SKM-1 (cell line): Measurements from ENCODE around the gene CYB561D1.
A peak's percentile ranks its signal among the peaks of the same experiment; 100 is the strongest.

ENCODE experiments used
- DNase-seq: peaks from one replicate; lab custom pipeline; 2025; ENCODE audit not compliant: unreplicated experiment; lab: John Stamatoyannopoulos, UW

The CYB561D1 gene

DNA sequence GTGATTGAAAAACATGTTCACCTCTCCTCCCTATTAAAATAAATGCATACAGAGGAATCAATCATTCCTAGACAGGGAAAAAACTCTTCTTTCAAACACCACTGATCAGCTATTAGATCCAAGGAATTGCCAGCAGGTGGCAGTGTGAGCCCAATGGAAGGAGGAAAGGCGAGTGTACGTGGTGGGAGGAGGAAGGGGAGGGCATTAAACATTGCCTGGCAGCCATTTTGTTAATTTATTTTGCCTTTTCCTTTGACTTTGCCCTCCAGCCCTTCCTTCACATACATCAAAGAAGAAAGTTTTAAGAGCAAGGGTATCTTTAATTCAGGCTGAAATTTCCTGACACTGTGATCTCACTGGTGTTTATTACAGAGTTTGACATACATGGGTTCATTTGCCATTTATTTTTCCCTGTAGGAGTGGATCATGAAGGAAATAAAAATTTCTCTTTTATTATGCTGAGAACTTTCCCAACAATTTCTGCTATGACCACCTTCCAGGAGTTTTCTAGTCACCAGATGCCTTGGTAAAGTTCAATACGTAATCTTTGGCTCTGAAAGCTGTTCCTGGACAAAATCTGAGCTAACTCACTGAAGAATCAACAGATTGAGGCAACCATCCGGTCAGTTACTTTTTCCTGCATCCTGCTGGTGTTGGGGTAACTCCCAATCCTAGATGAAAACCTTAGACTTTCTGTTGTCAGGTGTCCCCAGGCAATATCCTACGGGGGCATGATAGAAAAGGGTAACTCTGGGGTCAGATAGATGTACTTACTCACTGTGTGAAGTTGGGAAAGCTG, 52.6 kb downstream of the CYB561D1 start:
- peak; percentile 83 for DNase-seq

DNA sequence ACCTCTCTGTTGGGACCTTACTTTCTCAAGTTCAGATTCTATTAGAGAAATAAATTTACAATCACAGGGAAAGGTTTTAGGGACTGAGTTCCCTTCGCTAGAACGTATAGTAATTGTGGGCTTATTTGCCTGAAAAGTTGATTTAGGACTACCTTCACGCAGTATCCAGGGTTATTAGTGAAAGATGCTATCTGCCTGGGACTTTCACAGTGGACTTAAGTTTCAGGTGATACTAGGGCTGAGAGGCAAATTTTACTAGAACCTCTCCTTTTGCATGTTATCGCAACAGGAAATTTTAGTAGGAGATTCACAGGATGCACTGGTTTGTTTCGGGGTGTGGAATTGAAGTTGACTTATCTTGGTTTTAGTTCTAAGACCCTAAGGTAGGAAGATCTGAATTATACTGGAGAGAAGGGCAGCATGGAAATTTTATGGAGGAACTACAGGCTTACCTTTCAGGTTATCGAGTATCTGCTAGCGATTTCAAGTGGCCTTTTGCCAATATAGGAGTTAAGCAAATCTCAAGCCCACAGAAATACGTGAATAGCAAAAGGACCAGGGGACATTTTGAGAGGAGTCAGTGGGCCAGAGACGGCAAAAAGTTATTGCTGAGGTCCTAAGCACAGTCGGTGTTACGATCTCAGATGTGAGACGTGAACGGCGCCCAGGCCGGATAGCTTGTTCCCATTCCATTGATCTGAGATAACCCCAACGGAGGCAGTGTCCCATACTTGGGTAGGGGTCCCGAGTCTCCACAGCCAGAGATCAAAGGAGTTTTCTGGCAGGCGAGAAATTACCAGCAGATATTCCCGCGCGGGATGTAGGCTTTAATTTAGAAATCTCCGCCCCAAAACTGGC, 53.8 kb downstream of the CYB561D1 start:
- DNase-seq, result no peak

DNA sequence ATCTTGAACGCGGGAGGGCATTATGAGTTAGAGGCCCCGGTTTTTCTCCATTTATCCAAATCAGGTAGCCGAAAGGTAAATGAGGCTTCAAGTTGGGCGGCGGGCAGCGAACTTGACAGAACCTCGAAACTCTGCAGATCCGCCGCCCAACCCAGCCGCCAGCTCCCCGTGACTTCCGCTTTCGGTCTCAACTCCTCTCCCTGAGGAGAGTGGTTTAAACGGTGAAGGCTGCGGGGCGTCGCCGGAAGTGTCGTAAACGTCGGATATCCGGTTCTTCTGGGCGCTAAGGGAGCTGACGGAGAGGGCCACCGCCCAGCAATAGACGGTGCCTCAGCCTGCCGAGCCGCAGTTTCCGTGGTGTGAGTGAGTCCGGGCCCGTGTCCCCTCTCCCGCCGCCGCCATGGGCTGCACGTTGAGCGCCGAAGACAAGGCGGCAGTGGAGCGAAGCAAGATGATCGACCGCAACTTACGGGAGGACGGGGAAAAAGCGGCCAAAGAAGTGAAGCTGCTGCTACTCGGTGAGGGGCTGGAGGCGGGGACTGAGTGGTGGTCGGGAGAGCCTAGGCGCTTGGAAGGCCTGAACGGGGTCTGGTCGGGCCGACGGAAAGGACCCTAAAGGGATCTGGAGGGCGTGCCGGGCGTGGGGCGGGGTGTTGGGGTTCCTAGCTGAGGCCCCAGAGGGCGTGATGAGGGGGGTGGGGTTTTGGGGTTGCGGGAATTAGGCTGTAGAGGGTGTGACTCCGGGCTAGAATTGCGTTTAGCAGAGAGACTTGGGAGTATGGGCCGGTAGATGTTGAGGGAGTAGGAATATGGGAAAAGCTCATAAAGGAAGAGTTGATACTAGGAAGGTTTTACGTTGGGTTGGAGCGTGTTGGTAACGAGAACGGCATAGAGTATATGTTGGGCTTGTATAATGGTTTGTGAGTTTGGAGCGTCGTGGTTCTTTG, 54.7 kb downstream of the CYB561D1 start, which contains the start of gene GNAI3:
Gene GNAI3 (plus strand): TSS at position 295 of the 947 bp plus-strand sequence. CDS start 106 bp downstream, at position 401.
- DNase-seq, result peak; percentile 93
